Measurements from ENCODE around the gene RTCA. TPM values are rescaled to one million over a fixed set of nuclear protein-coding genes. Genes with fewer than 3 reads are reported as not detected.
"Not testable (repeated sequence)": the region's sequence is repeated elsewhere in the genome, so short reads cannot be mapped to it uniquely, and the experiment has no call there.

RTCA gene
- total and polyA plus RNA-seq, 2 donors (not counting 1 experiment from before 2014, with no cell fraction given) = 15.7 to 31.0 TPM

GRCh38 chr1:100258427-100258826, 7.6 kb upstream of the RTCA start:
- H3K9me3 Mint-ChIP-seq (ENCODE audit: insufficient read depth); H3K36me3 ChIP-seq (replicated peaks in 1 of 2; ENCODE audit: control extremely low read depth in 1 of 2, control insufficient read depth in 1 of 2, extremely low read depth in 1 of 2, insufficient read depth in 2 of 2, low read length in 1 of 2); H3K4me3 ChIP-seq (ENCODE audit: control extremely low read depth in 1 of 5, extremely low read depth in 1 of 5, insufficient read depth in 1 of 5, low read depth in 2 of 5, low read length in 4 of 5); ATAC-seq (ENCODE audit: low read depth); H3K27me3 Mint-ChIP-seq; H3K79me2 ChIP-seq (ENCODE audit: control insufficient read depth, insufficient read depth, low read length); H3K9ac ChIP-seq (ENCODE audit: low read length); H3K4me1 ChIP-seq (ENCODE audit: control insufficient read depth in 2 of 2, insufficient read depth in 2 of 2, low read length in 2 of 2); H3K27ac ChIP-seq (ENCODE audit: low read length in 2 of 2); POLR2A ChIA-PET; H2AFZ ChIP-seq (ENCODE audit: insufficient read depth, low read depth, low read length, poor library complexity, severe bottlenecking); DNase-seq; H3K4me2 ChIP-seq (replicated peaks; ENCODE audit: low read depth, low read length, poor library complexity, severe bottlenecking); H3K27me3 ChIP-seq (replicated peaks in 1 of 4; ENCODE audit: control extremely low read depth in 1 of 4, control insufficient read depth in 3 of 4, insufficient read depth in 4 of 4, low read length in 3 of 4); H3K27ac Mint-ChIP-seq; H3K4me3 Mint-ChIP-seq; CTCF ChIA-PET; H3K4me1 Mint-ChIP-seq; H3K9me3 ChIP-seq (ENCODE audit: control extremely low read depth in 1 of 3, control insufficient read depth in 2 of 3, insufficient read depth in 1 of 3, low read length in 2 of 3); intact Hi-C loops (cut with micrococcal nuclease); H4K20me1 ChIP-seq (ENCODE audit: control insufficient read depth, insufficient read depth, low read length, poor library complexity, severe bottlenecking): not testable (repeated sequence)
- no CpG with 5 or more reads among the region's 6 CpGs for WGBS (ENCODE audit: insufficient coverage)

- Histone ChIP-seq H3K27ac (ENCODE audit: low read length in 2 of 2) (no peak overlapping the region), H3K36me3 (replicated peaks in 1 of 2; ENCODE audit: control extremely low read depth in 1 of 2, control insufficient read depth in 1 of 2, extremely low read depth in 1 of 2, insufficient read depth in 2 of 2, low read length in 1 of 2) (no peaks in the 10 kb centered on the region), H2AFZ (ENCODE audit: insufficient read depth, low read depth, low read length, poor library complexity, severe bottlenecking) (no peak overlapping the region), H3K27me3 (replicated peaks in 1 of 4; ENCODE audit: control extremely low read depth in 1 of 4, control insufficient read depth in 3 of 4, insufficient read depth in 4 of 4, low read length in 3 of 4) (no peaks in the 10 kb centered on the region), H3K4me1 (ENCODE audit: control insufficient read depth in 2 of 2, insufficient read depth in 2 of 2, low read length in 2 of 2) (peaks cover 4 to 11% of the 10 kb centered on the region in 2 donors), H3K4me3 (ENCODE audit: control extremely low read depth in 1 of 5, extremely low read depth in 1 of 5, insufficient read depth in 1 of 5, low read depth in 2 of 5, low read length in 4 of 5) (no peak overlapping the region), H3K4me2 (replicated peaks; ENCODE audit: low read depth, low read length, poor library complexity, severe bottlenecking) (no peak overlapping the region), H4K20me1 (ENCODE audit: control insufficient read depth, insufficient read depth, low read length, poor library complexity, severe bottlenecking) (no peaks in the 10 kb centered on the region), H3K9ac (ENCODE audit: low read length) (no peak overlapping the region), H3K79me2 (ENCODE audit: control insufficient read depth, insufficient read depth, low read length) (peaks cover 14% of the 10 kb centered on the region), H3K9me3 (ENCODE audit: control extremely low read depth in 1 of 3, control insufficient read depth in 2 of 3, insufficient read depth in 1 of 3, low read length in 2 of 3) (no peaks in the 10 kb centered on the region)
- no peak for ATAC-seq (ENCODE audit: low read depth)
- H3K9me3 Mint-ChIP-seq (ENCODE audit: insufficient read depth) = no peaks in the 10 kb centered on the region
- intact Hi-C loops (cut with micrococcal nuclease) = loop anchor here (10.0 kb wide), 2 partner anchors 287 to 633 kb away; partner anchors contain the start of genes EXTL2 and SLC30A7
- no peak overlapping the region for H3K4me3 Mint-ChIP-seq
- no peak overlapping the region for H3K27ac Mint-ChIP-seq
- peaks cover 13% of the 10 kb centered on the region for H3K4me1 Mint-ChIP-seq
- no peaks in the 10 kb centered on the region for H3K27me3 Mint-ChIP-seq
- POLR2A ChIA-PET = interaction anchor here (0.6 kb wide), 1 partner anchor 54 kb away, joined by 5 read pairs; no protein-coding TSS in a partner anchor
- DNase-seq = no peak
- CTCF ChIA-PET = no interaction called here
- no peak for TF ChIP-seq EZH2 (IDR thresholded peaks at IDR 0.05; ENCODE audit: borderline replicate concordance, insufficient read depth, low read depth, low read length, poor library complexity, severe bottlenecking)
- no peak for TF ChIP-seq CTCF (IDR thresholded peaks at IDR 0.05)
Observed at GRCh38 chr1:100261686-100262085, 4.3 kb upstream of the RTCA start.

- Histone ChIP-seq H3K79me2 (ENCODE audit: control insufficient read depth, insufficient read depth, low read length) (peaks cover 36% of the 10 kb centered on the region), H3K36me3 (replicated peaks in 1 of 2; ENCODE audit: control extremely low read depth in 1 of 2, control insufficient read depth in 1 of 2, extremely low read depth in 1 of 2, insufficient read depth in 2 of 2, low read length in 1 of 2) (peaks cover 0 to 15% of the 10 kb centered on the region in 2 experiments), H3K4me1 (ENCODE audit: control insufficient read depth in 2 of 2, insufficient read depth in 2 of 2, low read length in 2 of 2) (peaks cover 15 to 21% of the 10 kb centered on the region in 2 donors)
- H3K27me3 ChIP-seq (replicated peaks in 1 of 4; ENCODE audit: control extremely low read depth in 1 of 4, control insufficient read depth in 3 of 4, insufficient read depth in 4 of 4, low read length in 3 of 4); H2AFZ ChIP-seq (ENCODE audit: insufficient read depth, low read depth, low read length, poor library complexity, severe bottlenecking); H4K20me1 ChIP-seq (ENCODE audit: control insufficient read depth, insufficient read depth, low read length, poor library complexity, severe bottlenecking); H3K27ac Mint-ChIP-seq; H3K27me3 Mint-ChIP-seq; H3K4me2 ChIP-seq (replicated peaks; ENCODE audit: low read depth, low read length, poor library complexity, severe bottlenecking); DNase-seq; H3K9me3 ChIP-seq (ENCODE audit: control extremely low read depth in 1 of 3, control insufficient read depth in 2 of 3, insufficient read depth in 1 of 3, low read length in 2 of 3); POLR2A ChIA-PET; H3K9me3 Mint-ChIP-seq (ENCODE audit: insufficient read depth); H3K4me3 ChIP-seq (ENCODE audit: control extremely low read depth in 1 of 5, extremely low read depth in 1 of 5, insufficient read depth in 1 of 5, low read depth in 2 of 5, low read length in 4 of 5); H3K4me3 Mint-ChIP-seq; H3K27ac ChIP-seq (ENCODE audit: low read length in 2 of 2); ATAC-seq (ENCODE audit: low read depth); H3K9ac ChIP-seq (ENCODE audit: low read length): not testable (repeated sequence)
- CTCF ChIA-PET = interaction anchor here (1.0 kb wide), 1 partner anchor 195 kb away, joined by 4 read pairs; no protein-coding TSS in a partner anchor
- H3K4me1 Mint-ChIP-seq = peaks cover 30% of the 10 kb centered on the region
- intact Hi-C loops (cut with micrococcal nuclease) = loop anchor here (10.0 kb wide), 2 partner anchors 289 to 631 kb away; partner anchors contain the start of genes EXTL2 and SLC30A7
- 95% methylated on average over 4 of the region's 5 CpGs for WGBS (ENCODE audit: insufficient coverage)
Observed at GRCh38 chr1:100264081-100264480, 1.9 kb upstream of the RTCA start.
